Glomerular visceral epithelial cell (primary cell): ENCODE data around the gene MAD1L1.

Source experiments
- DNase-seq: peaks from one replicate; pipeline ENCODE4 v3.0.0-alpha.2; 2016; ENCODE audit errors: extremely low spot score

MAD1L1 gene

GRCh38 chr7:1916601-1916970, 316.2 kb downstream of the MAD1L1 start:
- DNase-seq = no peak

GRCh38 chr7:1915956-1916600, 316.7 kb downstream of the MAD1L1 start:
- DNase-seq = no peak

GRCh38 chr7:1915326-1915725, 317.4 kb downstream of the MAD1L1 start:
- DNase-seq = no peak

GRCh38 chr7:1914743-1915142, 318.0 kb downstream of the MAD1L1 start:
- DNase-seq = no peak

GRCh38 chr7:1914321-1914720, 318.4 kb downstream of the MAD1L1 start:
- no peak for DNase-seq

- no peak for DNase-seq
These were observed 319.1 kb downstream of the MAD1L1 start for GRCh38 chr7:1913466-1914282.

- DNase-seq = no peak
These were observed 319.9 kb downstream of the MAD1L1 start for GRCh38 chr7:1912593-1913465.

- DNase-seq = no peak
These were observed 321.2 kb downstream of the MAD1L1 start for GRCh38 chr7:1911571-1911970.

GRCh38 chr7:1910827-1911226, 321.9 kb downstream of the MAD1L1 start:
- no peak for DNase-seq

- no peak for DNase-seq
These were observed 322.6 kb downstream of the MAD1L1 start for GRCh38 chr7:1910081-1910685.

GRCh38 chr7:1909476-1909875, 323.3 kb downstream of the MAD1L1 start:
- DNase-seq = no peak

- no peak for DNase-seq
These were observed 323.8 kb downstream of the MAD1L1 start for GRCh38 chr7:1908823-1909420.

- no peak for DNase-seq
These were observed 324.9 kb downstream of the MAD1L1 start for GRCh38 chr7:1907751-1908365.

- DNase-seq = no peak
These were observed 325.6 kb downstream of the MAD1L1 start for GRCh38 chr7:1906988-1907745.

GRCh38 chr7:1906087-1906830, 326.5 kb downstream of the MAD1L1 start:
- no peak for DNase-seq

GRCh38 chr7:1902231-1902855, 330.4 kb downstream of the MAD1L1 start:
- DNase-seq = no peak

- no peak for DNase-seq
These were observed 331.1 kb downstream of the MAD1L1 start for GRCh38 chr7:1901431-1902210.

- no peak for DNase-seq
These were observed 331.9 kb downstream of the MAD1L1 start for GRCh38 chr7:1900847-1901246.
